Smooth muscle cell (in vitro differentiated cells): Measurements from ENCODE around the gene SRRD. TPM values are rescaled to one million over a fixed set of nuclear protein-coding genes. Genes with fewer than 3 reads are reported as not detected.

Experiments
- DNase-seq: peaks from one replicate; lab custom pipeline; 2025; ENCODE audit not compliant: unreplicated experiment; lab: John Stamatoyannopoulos, UW
- H2AFZ ChIP-seq: fragments of 200-600 bp; sonication (generic); 2 replicates; pipeline ENCODE4 v1.6.0; 2016; ENCODE audit warnings: antibody characterized with exemption, low read depth, mild to moderate bottlenecking
- H3F3A ChIP-seq: fragments of 200-600 bp; sonication (generic); 2 replicates; pipeline ENCODE4 v1.6.0; 2017; ENCODE audit warnings: antibody characterized with exemption, low read depth
- H3K27ac ChIP-seq: fragments of 200-600 bp; sonication (generic); 2 replicates; pipeline ENCODE4 v1.5.1; 2016; ENCODE audit warnings: low read depth, mild to moderate bottlenecking
- H3K27me3 ChIP-seq: fragments of 200-600 bp; sonication (generic); 2 replicates; pipeline ENCODE4 v1.6.1; 2016; ENCODE audit warnings: low read depth, mild to moderate bottlenecking
- H3K36me3 ChIP-seq: fragments of 200-600 bp; sonication (generic); 2 replicates; pipeline ENCODE4 v1.5.1; 2016; ENCODE audit warnings: low read depth
- H3K4me1 ChIP-seq: fragments of 200-600 bp; sonication (generic); 2 replicates; pipeline ENCODE4 v1.5.1; 2016; ENCODE audit warnings: low read depth
- H3K4me2 ChIP-seq: fragments of 200-600 bp; sonication (generic); 2 replicates; pipeline ENCODE4 v1.6.0; 2016; ENCODE audit warnings: mild to moderate bottlenecking
- H3K4me3 ChIP-seq: fragments of 200-600 bp; sonication (generic); 2 replicates; pipeline ENCODE4 v1.5.1; 2016; ENCODE audit warnings: mild to moderate bottlenecking
- H3K79me2 ChIP-seq: fragments of 200-600 bp; sonication (generic); 2 replicates; pipeline ENCODE4 v1.6.0; 2016; ENCODE audit warnings: low read depth, mild to moderate bottlenecking
- H3K9ac ChIP-seq: fragments of 200-600 bp; sonication (generic); 2 replicates; pipeline ENCODE4 v1.6.0; 2016; ENCODE audit warnings: low read depth
- H3K9me3 ChIP-seq: fragments of 200-600 bp; sonication (generic); replicated peaks from 2 replicates; pipeline ENCODE4 v1.5.1; 2016; ENCODE audit warnings: low read depth
- H4K20me1 ChIP-seq: fragments of 200-600 bp; sonication (generic); 2 replicates; pipeline ENCODE4 v1.6.0; 2016; ENCODE audit warnings: low read depth
- CTCF ChIP-seq: fragments of 200-600 bp; sonication (generic); IDR thresholded peaks from 2 replicates; pipeline ENCODE4 v1.5.1; 2017; ENCODE audit warnings: borderline replicate concordance, mild to moderate bottlenecking, antibody characterized with exemption; ENCODE audit not compliant: insufficient read depth, poor library complexity, severe bottlenecking
- WGBS: methylation state at CpG from one replicate; pipeline ENCODE4 v1.1.7; 2016; ENCODE audit warnings: low lambda C conversion rate; 5-methylcytosine and 5-hydroxymethylcytosine counted together
- polyA plus RNA-seq: library from polyadenylated mRNA; unstranded; fragments of >200 nt; fragmentation: Nextera tagmentation; extraction: Ambion mirVana; gene quantifications from 2 replicates; pipeline ENCODE4 v1.2.1, GENCODE V29; 2016
- total RNA-seq: library from RNA; depleted of rRNA; stranded (reverse); fragments of >200 nt; gene quantifications from 2 replicates; pipeline ENCODE4 v1.2.3, GENCODE V29; 2014

SRRD gene
- total and polyA plus RNA-seq, 2 experiments from 2014 or later: 20.7 to 34.5 TPM

- Histone ChIP-seq H3K4me2 (no peak overlapping the region), H2AFZ (no peak overlapping the region), H3K9ac (no peak overlapping the region), H3K36me3 (no peaks in the 10 kb centered on the region), H3K79me2 (no peaks in the 10 kb centered on the region), H3K27me3 (no peaks in the 10 kb centered on the region), H3K9me3 (no peaks in the 10 kb centered on the region), H3K4me3 (no peak overlapping the region), H3K4me1 (no peaks in the 10 kb centered on the region), H3K27ac (peak overlapping the region; percentile 18), H3F3A (no peaks in the 10 kb centered on the region), H4K20me1 (no peaks in the 10 kb centered on the region)
- WGBS: 96% methylated on average over 16 of the region's 16 CpGs
- no peak for TF ChIP-seq CTCF
- no peak for DNase-seq
Observed at GRCh38 chr22:26443901-26444690, 39.6 kb upstream of the SRRD start.

- Histone ChIP-seq H3K36me3 (no peaks in the 10 kb centered on the region), H3K27me3 (no peaks in the 10 kb centered on the region), H3K27ac (peak overlapping the region; percentile 18), H3K9me3 (no peaks in the 10 kb centered on the region), H2AFZ (no peak overlapping the region), H3K4me3 (no peak overlapping the region), H3K79me2 (no peaks in the 10 kb centered on the region), H3K9ac (no peak overlapping the region), H3K4me1 (no peaks in the 10 kb centered on the region), H3F3A (no peaks in the 10 kb centered on the region), H4K20me1 (no peaks in the 10 kb centered on the region), H3K4me2 (no peak overlapping the region)
- DNase-seq: no peak
- no peak for TF ChIP-seq CTCF
- WGBS: 76% methylated on average over 7 of the region's 8 CpGs
Observed at GRCh38 chr22:26444777-26445176, 38.9 kb upstream of the SRRD start.

- 88% methylated on average over 15 of the region's 15 CpGs for WGBS
- H4K20me1 ChIP-seq: no peaks in the 10 kb centered on the region
- DNase-seq: no peak
- no peak overlapping the region for H2AFZ ChIP-seq
- no peak overlapping the region for H3K4me3 ChIP-seq
- H3K9ac ChIP-seq: no peak overlapping the region
- TF ChIP-seq CTCF: no peak
- no peaks in the 10 kb centered on the region for H3K4me1 ChIP-seq
- no peaks in the 10 kb centered on the region for H3K27me3 ChIP-seq
- H3K9me3 ChIP-seq: no peaks in the 10 kb centered on the region
- H3K36me3 ChIP-seq: no peaks in the 10 kb centered on the region
- no peaks in the 10 kb centered on the region for H3K79me2 ChIP-seq
- no peaks in the 10 kb centered on the region for H3F3A ChIP-seq
- no peak overlapping the region for H3K4me2 ChIP-seq
- no peak overlapping the region for H3K27ac ChIP-seq
Observed at GRCh38 chr22:26445577-26446275, 38.0 kb upstream of the SRRD start.
